Ureter (tissue), 1 donor: Measurements from ENCODE around the gene LDAF1. TPM values are rescaled to one million over a fixed set of nuclear protein-coding genes. Genes with fewer than 3 reads are reported as not detected.
"Not testable (repeated sequence)": the region's sequence is repeated elsewhere in the genome, so short reads cannot be mapped to it uniquely, and the experiment has no call there.

Experiments
- DNase-seq: peaks from one replicate; pipeline ENCODE4 v3.0.0-alpha.2; 2020; ENCODE audit warnings: low spot score
- total RNA-seq: library from RNA; stranded (reverse); gene quantifications from one replicate; pipeline ENCODE4 v1.2.4, GENCODE V29; 2023
- donor health status: DM: yes; HTN: yes; CAD: no.

LDAF1 gene
- total RNA-seq, 1 donor from 2014 or later: 73.6 TPM

GRCh38 chr16:21162661-21163151 is 4.2 kb downstream of the LDAF1 start:
- DNase-seq: peak; percentile 49

- DNase-seq: no peak
Measured at GRCh38 chr16:21163576-21163975, 5.1 kb downstream of the LDAF1 start.

GRCh38 chr16:21164521-21165168 is 6.2 kb downstream of the LDAF1 start:
- DNase-seq: no peak

GRCh38 chr16:21166561-21166961 is 8.1 kb downstream of the LDAF1 start:
- no peak for DNase-seq

- DNase-seq: no peak
Measured at GRCh38 chr16:21167360-21167759, 8.9 kb downstream of the LDAF1 start.

GRCh38 chr16:21167929-21168602 is 9.6 kb downstream of the LDAF1 start:
- DNase-seq: no peak

GRCh38 chr16:21169249-21169981 is 10.9 kb downstream of the LDAF1 start:
- no peak for DNase-seq

- DNase-seq: not testable (repeated sequence)
Measured at GRCh38 chr16:21170116-21170515, 11.6 kb downstream of the LDAF1 start.

- no peak for DNase-seq
Measured at GRCh38 chr16:21172650-21173049, 14.2 kb downstream of the LDAF1 start.

GRCh38 chr16:21175397-21175796 is 16.9 kb downstream of the LDAF1 start:
- no peak for DNase-seq

GRCh38 chr16:21179126-21179982 is 20.9 kb downstream of the LDAF1 start:
- DNase-seq: no peak

- DNase-seq: no peak
Measured at GRCh38 chr16:21179983-21180365, 21.5 kb downstream of the LDAF1 start.

GRCh38 chr16:21183995-21184394 is 25.5 kb downstream of the LDAF1 start:
- DNase-seq: no peak

GRCh38 chr16:21184834-21185233 is 26.4 kb downstream of the LDAF1 start:
- no peak for DNase-seq

GRCh38 chr16:21185659-21186325 is 27.3 kb downstream of the LDAF1 start:
- DNase-seq: no peak

- DNase-seq: no peak
Measured at GRCh38 chr16:21186326-21186691, 27.8 kb downstream of the LDAF1 start.

- no peak for DNase-seq
Measured at GRCh38 chr16:21189311-21189710, 30.8 kb downstream of the LDAF1 start.

GRCh38 chr16:21190013-21190412 is 31.5 kb downstream of the LDAF1 start:
- no peak for DNase-seq

GRCh38 chr16:21190599-21190998 is 32.1 kb downstream of the LDAF1 start:
- no peak for DNase-seq

GRCh38 chr16:21192991-21193390 is 34.5 kb downstream of the LDAF1 start:
- DNase-seq: no peak

GRCh38 chr16:21194771-21195301 is 36.4 kb downstream of the LDAF1 start:
- DNase-seq: no peak
